H1 (cell line): ENCODE measurements around the gene ZAR1L. TPM values are rescaled to one million over a fixed set of nuclear protein-coding genes. Genes with fewer than 3 reads are reported as not detected.
"Not testable (repeated sequence)": the region's sequence is repeated elsewhere in the genome, so short reads cannot be mapped to it uniquely, and the experiment has no call there.

Source experiments
- CTCF ChIA-PET: fragments of 300-600 bp; sonication (Branson Sonifier 250); formaldehyde crosslinking; loops from one replicate; lab custom pipeline; 2021; ENCODE audit not compliant: partially characterized antibody; lab: Charles Lee
- POLR2A ChIA-PET: fragments of 300-600 bp; sonication (Branson Sonifier 250); formaldehyde crosslinking; loops from one replicate; lab custom pipeline; 2021; ENCODE audit warnings: inconsistent platforms; ENCODE audit not compliant: partially characterized antibody; lab: Charles Lee
- DNase-seq, 2 experiments: peaks; one replicate each; pipeline versions ENCODE4 v3.0.0 to v3.0.0-alpha.2; 2010 to 2022; ENCODE audit warnings: low spot score in 2 of 2, low read depth in 1 of 2, mixed read lengths in 1 of 2
- FAIRE-seq: peaks from 2 replicates; lab custom pipeline; 2011; peaks lifted over from hg19 to GRCh38; lab: Jason Lieb, UNC
- H2AFZ ChIP-seq: 2 replicates; pipeline ENCODE4 v1.8.1; 2012; ENCODE audit warnings: low read length, inconsistent platforms
- H2AK5ac ChIP-seq: 2 replicates; pipeline ENCODE4 v1.6.1; 2013; ENCODE audit warnings: low read depth, low read length
- H2BK120ac ChIP-seq: replicated peaks from 2 replicates; pipeline ENCODE3; 2013; ENCODE audit warnings: low read depth, low read length, inconsistent platforms
- H2BK12ac ChIP-seq: 2 replicates; pipeline ENCODE4 v1.6.1; 2013; ENCODE audit warnings: low read depth, low read length
- H2BK15ac ChIP-seq: 2 replicates; pipeline ENCODE4 v1.6.1; 2013; ENCODE audit warnings: low read length
- H2BK20ac ChIP-seq: 2 replicates; pipeline ENCODE4 v1.6.1; 2013; ENCODE audit warnings: low read length
- H2BK5ac ChIP-seq: 2 replicates; pipeline ENCODE4 v1.6.1; 2013; ENCODE audit warnings: low read depth, low read length
- H3K14ac ChIP-seq: 2 replicates; pipeline ENCODE4 v1.6.1; 2013; ENCODE audit warnings: inconsistent platforms; ENCODE audit not compliant: insufficient read length
- H3K18ac ChIP-seq: 2 replicates; pipeline ENCODE4 v1.6.1; 2013; ENCODE audit warnings: low read length; ENCODE audit errors: extremely low read depth
- H3K23ac ChIP-seq: 2 replicates; pipeline ENCODE4 v1.6.1; 2013; ENCODE audit warnings: inconsistent platforms; ENCODE audit not compliant: insufficient read length
- H3K23me2 ChIP-seq: 2 replicates; pipeline ENCODE4 v1.6.1; 2013; ENCODE audit warnings: low read depth, low read length
- H3K27ac ChIP-seq: 2 replicates; pipeline ENCODE4 v1.6.1; 2011; ENCODE audit warnings: low read depth, low read length, inconsistent platforms
- H3K27me3 ChIP-seq, 4 experiments: replicated peaks in 1 of 4; 1 replicate in 1 of 4; 2 replicates in 3 of 4; pipeline versions ENCODE4 v1.6.1 to v1.8.1; 2011 to 2013; ENCODE audit warnings: low read length in 3 of 4, mild to moderate bottlenecking in 3 of 4, inconsistent platforms in 2 of 4, mixed read lengths in 2 of 4, moderate library complexity in 1 of 4; ENCODE audit not compliant: control insufficient read depth in 3 of 4, insufficient read depth in 3 of 4; ENCODE audit errors: extremely low read depth in 1 of 4
- H3K36me3 ChIP-seq, 4 experiments: 2 replicates each; pipeline versions ENCODE4 v1.6.1 to v1.8.1; 2011 to 2013; ENCODE audit warnings: mild to moderate bottlenecking in 4 of 4, low read length in 3 of 4, moderate library complexity in 2 of 4, control low read depth in 1 of 4, inconsistent platforms in 1 of 4; ENCODE audit not compliant: insufficient read depth in 4 of 4, control insufficient read depth in 2 of 4
- H3K4ac ChIP-seq: replicated peaks from 2 replicates; pipeline ENCODE3; 2013; ENCODE audit warnings: low read length, low read depth, mixed read lengths, inconsistent platforms; ENCODE audit not compliant: insufficient read length
- H3K4me1 ChIP-seq, 4 experiments: replicated peaks in 1 of 4; 1 replicate in 1 of 4; 2 replicates in 3 of 4; pipeline versions ENCODE4 v1.6.1 to v1.8.1; 2011 to 2013; ENCODE audit warnings: low read length in 3 of 4, inconsistent platforms in 2 of 4, mixed read lengths in 1 of 4; ENCODE audit not compliant: insufficient read depth in 4 of 4, control insufficient read depth in 3 of 4
- H3K4me2 ChIP-seq, 2 experiments: 2 replicates each; pipeline versions ENCODE4 v1.6.1 to v1.8.1; 2011 to 2013; ENCODE audit warnings: low read depth in 2 of 2, low read length in 2 of 2, control low read depth in 1 of 2, inconsistent platforms in 1 of 2, mild to moderate bottlenecking in 1 of 2; ENCODE audit not compliant: insufficient read depth in 1 of 2
- H3K4me3 ChIP-seq, 4 experiments: fragments of 200-600, 300-600 bp in 1 of 4; sonication (generic), shearing (Covaris generic), sonication (Bioruptor Twin) in 1 of 4; 2 replicates each; pipeline versions ENCODE4 v1.5.1 to v1.8.1; 2011 to 2016; ENCODE audit warnings: low read length in 4 of 4, low read depth in 3 of 4, control low read depth in 2 of 4, inconsistent platforms in 2 of 4, mild to moderate bottlenecking in 2 of 4, mixed read lengths in 1 of 4, moderate library complexity in 1 of 4; ENCODE audit not compliant: insufficient read depth in 2 of 4; ENCODE audit errors: extremely low read depth in 1 of 4
- H3K56ac ChIP-seq: replicated peaks from 2 replicates; pipeline ENCODE3; 2013; ENCODE audit warnings: low read depth, mild to moderate bottlenecking, mixed read lengths, low read length, inconsistent platforms; ENCODE audit not compliant: insufficient read length
- H3K79me1 ChIP-seq: 2 replicates; pipeline ENCODE4 v1.6.1; 2013; ENCODE audit warnings: low read depth, low read length, control low read depth
- H3K79me2 ChIP-seq, 2 experiments: 2 replicates each; pipeline versions ENCODE4 v1.6.1 to v1.8.1; 2012 to 2013; ENCODE audit warnings: low read length in 2 of 2, mild to moderate bottlenecking in 2 of 2, inconsistent platforms in 1 of 2; ENCODE audit not compliant: insufficient read depth in 2 of 2, control insufficient read depth in 1 of 2
- H3K9ac ChIP-seq, 4 experiments: replicated peaks in 1 of 4; 1 replicate in 1 of 4; 2 replicates in 3 of 4; pipeline versions ENCODE4 v1.6.1 to v1.8.1; 2011 to 2013; ENCODE audit warnings: low read depth in 3 of 4, low read length in 3 of 4, control low read depth in 2 of 4, mild to moderate bottlenecking in 2 of 4, moderate library complexity in 2 of 4, inconsistent platforms in 1 of 4; ENCODE audit errors: extremely low read depth in 1 of 4
- H3K9me3 ChIP-seq, 2 experiments: 2 replicates each; pipeline versions ENCODE4 v1.6.1 to v1.8.1; 2012 to 2013; ENCODE audit warnings: mild to moderate bottlenecking in 2 of 2, moderate library complexity in 2 of 2, control low read depth in 1 of 2, inconsistent platforms in 1 of 2, low read depth in 1 of 2, low read length in 1 of 2, mixed read lengths in 1 of 2; ENCODE audit not compliant: insufficient read depth in 2 of 2
- H4K20me1 ChIP-seq, 2 experiments: replicated peaks in 1 of 2; 2 replicates each; pipeline versions ENCODE3 to v1.8.1; 2011 to 2013; ENCODE audit warnings: inconsistent platforms in 2 of 2, low read length in 2 of 2, mild to moderate bottlenecking in 1 of 2; ENCODE audit not compliant: insufficient read depth in 2 of 2, control insufficient read depth in 1 of 2
- H4K5ac ChIP-seq: 2 replicates; pipeline ENCODE4 v1.6.1; 2013; ENCODE audit warnings: low read length, low read depth, mixed read lengths, inconsistent platforms; ENCODE audit not compliant: insufficient read length
- H4K8ac ChIP-seq: 2 replicates; pipeline ENCODE4 v1.8.0; 2013; ENCODE audit warnings: mild to moderate bottlenecking, moderate library complexity, low read length, inconsistent platforms; ENCODE audit not compliant: insufficient read depth; ENCODE audit errors: extremely low read depth
- H4K91ac ChIP-seq: replicated peaks from 2 replicates; pipeline ENCODE3; 2013; ENCODE audit warnings: low read length, mixed read lengths, inconsistent platforms; ENCODE audit not compliant: insufficient read length
- WGBS, 2 experiments: shearing (Covaris generic) in 1 of 2; methylation state at CpG; one replicate each; pipeline versions ENCODE4 v1.1.6 to v1.1.7; 2013 to 2015; ENCODE audit warnings: low lambda C conversion rate in 2 of 2, mixed read lengths in 2 of 2, inconsistent platforms in 1 of 2, low coverage in 1 of 2, missing lambda C conversion rate in 1 of 2; ENCODE audit not compliant: insufficient replicate concordance in 2 of 2, insufficient coverage in 1 of 2, insufficient read length in 1 of 2; ENCODE audit errors: extremely low coverage in 1 of 2, missing lambda C conversion rate in 1 of 2; 5-methylcytosine and 5-hydroxymethylcytosine counted together
- polyA plus RNA-seq, 7 experiments: library from polyadenylated mRNA; depleted of rRNA in 3 of 7; stranded (reverse) in 5 of 7; unstranded in 2 of 7; fragments of >200 nt in 5 of 7; fragments of 200-250 nt in 2 of 7; gene quantifications; 1 replicate in 5 of 7; 2 replicates in 1 of 7; 4 replicates in 1 of 7; pipeline versions ENCODE4 v1.2.1 to v1.2.3, GENCODE V29; 2011 to 2013; ENCODE audit warnings: missing spikeins in 2 of 7, mixed read lengths in 2 of 7
- total RNA-seq: library from RNA; stranded (reverse); fragmentation: NEBNext Ultra II Directional; extraction: Animal tissue kit (Norgen Biotek cat#: 25700); gene quantifications from 2 replicates; pipeline ENCODE4 v1.2.1, GENCODE V29; 2021

Gene ZAR1L
- total and polyA plus RNA-seq, 2 of the 8 experiments (the other 6 are each of a cell fraction or from before 2014, with no cell fraction given): 0.19 to 0.30 TPM

- H2BK12ac ChIP-seq, H4K20me1 ChIP-seq, H2AK5ac ChIP-seq, H2AFZ ChIP-seq, H3K23me2 ChIP-seq, H3K4me3 ChIP-seq, DNase-seq, H3K79me1 ChIP-seq, H3K4me1 ChIP-seq, H2BK20ac ChIP-seq, H3K27me3 ChIP-seq, H4K5ac ChIP-seq, H3K4ac ChIP-seq, H3K56ac ChIP-seq, H3K18ac ChIP-seq, H2BK15ac ChIP-seq, H2BK5ac ChIP-seq, H3K23ac ChIP-seq, H3K79me2 ChIP-seq, H3K14ac ChIP-seq, FAIRE-seq, H4K91ac ChIP-seq, H3K4me2 ChIP-seq, H3K9ac ChIP-seq, H3K27ac ChIP-seq, H2BK120ac ChIP-seq, H3K9me3 ChIP-seq, CTCF ChIA-PET, H4K8ac ChIP-seq: not testable (repeated sequence)
- WGBS, 2 experiments: 93% methylated on average over 15 of the region's 15 CpGs; no CpG with 5 or more reads in 1 of the 2 experiments
- POLR2A ChIA-PET: interaction anchor here (1.3 kb wide), 1 partner anchor 36 kb away, joined by 5 read pairs; the partner anchor contains the start of genes BRCA2 and ZAR1L
- H3K36me3 ChIP-seq: peaks cover 0 to 22% (median 6%) of the 10 kb centered on the region in 4 experiments; a peak in 6 of 8 replicates
Measured at GRCh38 chr13:32350839-32351441, 35.8 kb upstream of the ZAR1L start.
